ENCODE results near the gene NTNG1. TPM values are rescaled to one million over a fixed set of nuclear protein-coding genes. Genes with fewer than 3 reads are reported as not detected.

The NTNG1 gene
- total and polyA plus RNA-seq, 3 donors from 2014 or later = 1.8 to 2.3 (median 2.2) TPM

- Histone ChIP-seq H3K36me3 (ENCODE audit: low read depth, missing control alignments) (no peaks in the 10 kb centered on the region), H3K4me3 (no peak overlapping the region), H3K27ac (no peak overlapping the region), H3K9me3 (no peaks in the 10 kb centered on the region), H3K27me3 (no peaks in the 10 kb centered on the region), H3K4me1 (no peaks in the 10 kb centered on the region)
- DNase-seq = no peak
- intact Hi-C loops (cut with DNase I; ENCODE audit: low total_unique reads) = no loop called here
- WGBS, 2 donors = 62 to 69% methylated on average over 1 of the region's 1 CpG
- no peak for TF ChIP-seq POLR2A (IDR thresholded peaks at IDR 0.05)
Measured at GRCh38 chr1:107250169-107250568, 109.3 kb downstream of the NTNG1 start.

GRCh38 chr1:107251083-107251482 lies 110.2 kb downstream of the NTNG1 start:
- WGBS, 2 donors = 54 to 65% methylated on average over 2 of the region's 2 CpGs
- H3K36me3 ChIP-seq (ENCODE audit: low read depth, missing control alignments) = no peaks in the 10 kb centered on the region
- no peak for DNase-seq
- no peak overlapping the region for H3K4me3 ChIP-seq
- TF ChIP-seq, protein P1, sequence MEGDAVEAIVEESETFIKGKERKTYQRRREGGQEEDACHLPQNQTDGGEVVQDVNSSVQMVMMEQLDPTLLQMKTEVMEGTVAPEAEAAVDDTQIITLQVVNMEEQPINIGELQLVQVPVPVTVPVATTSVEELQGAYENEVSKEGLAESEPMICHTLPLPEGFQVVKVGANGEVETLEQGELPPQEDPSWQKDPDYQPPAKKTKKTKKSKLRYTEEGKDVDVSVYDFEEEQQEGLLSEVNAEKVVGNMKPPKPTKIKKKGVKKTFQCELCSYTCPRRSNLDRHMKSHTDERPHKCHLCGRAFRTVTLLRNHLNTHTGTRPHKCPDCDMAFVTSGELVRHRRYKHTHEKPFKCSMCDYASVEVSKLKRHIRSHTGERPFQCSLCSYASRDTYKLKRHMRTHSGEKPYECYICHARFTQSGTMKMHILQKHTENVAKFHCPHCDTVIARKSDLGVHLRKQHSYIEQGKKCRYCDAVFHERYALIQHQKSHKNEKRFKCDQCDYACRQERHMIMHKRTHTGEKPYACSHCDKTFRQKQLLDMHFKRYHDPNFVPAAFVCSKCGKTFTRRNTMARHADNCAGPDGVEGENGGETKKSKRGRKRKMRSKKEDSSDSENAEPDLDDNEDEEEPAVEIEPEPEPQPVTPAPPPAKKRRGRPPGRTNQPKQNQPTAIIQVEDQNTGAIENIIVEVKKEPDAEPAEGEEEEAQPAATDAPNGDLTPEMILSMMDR (IDR thresholded peaks at IDR 0.05) = no peak
- no peak for TF ChIP-seq POLR2A (IDR thresholded peaks at IDR 0.05)
- no peaks in the 10 kb centered on the region for H3K27me3 ChIP-seq
- H3K4me1 ChIP-seq = no peaks in the 10 kb centered on the region
- H3K27ac ChIP-seq = no peak overlapping the region
- no peaks in the 10 kb centered on the region for H3K9me3 ChIP-seq
- intact Hi-C loops (cut with DNase I; ENCODE audit: low total_unique reads) = no loop called here

DNA sequence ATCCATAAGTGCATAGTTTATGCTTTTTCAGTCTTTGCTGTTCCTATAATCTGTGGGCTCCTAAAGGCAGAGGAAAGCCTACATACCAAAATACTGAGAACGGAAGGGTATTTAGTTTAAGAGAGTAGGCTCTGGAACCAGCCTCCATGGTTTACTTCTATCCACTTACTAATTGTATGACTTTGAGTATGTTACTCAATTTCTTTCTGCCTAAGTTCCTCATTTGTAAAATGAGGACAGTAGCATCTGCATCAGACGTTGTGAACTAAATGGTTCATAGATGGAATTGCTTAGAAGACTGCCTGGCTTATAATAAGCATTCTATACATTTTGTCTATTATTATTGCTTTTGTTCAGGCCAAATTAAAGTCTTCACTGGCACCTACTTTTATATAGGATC lies 111.0 kb downstream of the NTNG1 start:
- no peaks in the 10 kb centered on the region for H3K27me3 ChIP-seq
- no peaks in the 10 kb centered on the region for H3K36me3 ChIP-seq (ENCODE audit: low read depth, missing control alignments)
- no peaks in the 10 kb centered on the region for H3K9me3 ChIP-seq
- DNase-seq = no peak
- intact Hi-C loops (cut with DNase I; ENCODE audit: low total_unique reads) = no loop called here
- 84 to 92% methylated on average over 2 of the region's 2 CpGs for WGBS, 2 donors
- H3K27ac ChIP-seq = no peak overlapping the region
- H3K4me1 ChIP-seq = no peaks in the 10 kb centered on the region
- TF ChIP-seq, protein P1 (IDR thresholded peaks at IDR 0.05) = no peak
- TF ChIP-seq POLR2A (IDR thresholded peaks at IDR 0.05) = no peak
- no peak overlapping the region for H3K4me3 ChIP-seq

- WGBS, 2 donors = 64 to 86% methylated on average over 2 of the region's 2 CpGs
- no peaks in the 10 kb centered on the region for H3K36me3 ChIP-seq (ENCODE audit: low read depth, missing control alignments)
- H3K27me3 ChIP-seq = no peaks in the 10 kb centered on the region
- no peaks in the 10 kb centered on the region for H3K4me1 ChIP-seq
- H3K4me3 ChIP-seq = no peak overlapping the region
- intact Hi-C loops (cut with DNase I; ENCODE audit: low total_unique reads) = no loop called here
- no peak overlapping the region for H3K27ac ChIP-seq
- no peak for DNase-seq
- no peaks in the 10 kb centered on the region for H3K9me3 ChIP-seq
- TF ChIP-seq, protein P1 (IDR thresholded peaks at IDR 0.05) = no peak
- no peak for TF ChIP-seq POLR2A (IDR thresholded peaks at IDR 0.05)
Measured at GRCh38 chr1:107252271-107252670, 111.4 kb downstream of the NTNG1 start.

DNA sequence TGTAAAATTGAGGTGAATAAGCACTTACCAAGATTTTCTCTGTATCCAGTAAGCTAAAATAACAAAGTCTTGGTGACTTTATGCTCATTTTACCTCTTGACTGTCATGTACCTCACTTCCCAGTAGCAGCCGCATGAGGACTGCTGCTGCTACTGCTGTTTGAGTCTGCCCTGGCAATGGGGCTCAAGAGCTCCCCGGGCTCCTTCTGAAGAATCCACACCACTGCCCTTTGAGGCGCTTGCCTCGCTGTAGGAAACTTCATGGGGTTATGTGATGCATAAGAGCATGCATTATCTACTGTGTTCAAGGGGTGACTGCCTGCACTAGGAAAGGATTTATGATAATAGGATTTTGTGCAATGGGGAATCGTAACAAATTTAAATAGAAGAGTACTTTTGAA lies 113.5 kb downstream of the NTNG1 start:
- Histone ChIP-seq H3K9me3 (no peaks in the 10 kb centered on the region), H3K27me3 (no peaks in the 10 kb centered on the region), H3K4me3 (no peak overlapping the region), H3K36me3 (ENCODE audit: low read depth, missing control alignments) (no peaks in the 10 kb centered on the region), H3K4me1 (no peaks in the 10 kb centered on the region), H3K27ac (no peak overlapping the region)
- TF ChIP-seq, protein P1 (IDR thresholded peaks at IDR 0.05) = no peak
- TF ChIP-seq POLR2A (IDR thresholded peaks at IDR 0.05) = no peak
- 88 to 90% methylated on average over 5 of the region's 5 CpGs for WGBS, 2 donors
- intact Hi-C loops (cut with DNase I; ENCODE audit: low total_unique reads) = no loop called here
- DNase-seq = no peak
